GM12878 (cell line): ENCODE data around the gene DLG4. TPM values are rescaled to one million over a fixed set of nuclear protein-coding genes. Genes with fewer than 3 reads are reported as not detected.

ENCODE experiments used
- ATAC-seq: fragments of 200-7000 bp; cut with Tn5 transposase; 3 replicates; pipeline ENCODE4 v1.9.1; 2020; ENCODE audit warnings: mild to moderate bottlenecking, moderate library complexity
- BruUV-seq: library from RNA; stranded (reverse); fragments of 400-500 nt; replicated peaks from 2 replicates; lab custom pipeline; 2021; lab: Mats Ljungman, UMichigan
- CTCF ChIA-PET: fragments of 300-600 bp; sonication (Branson Sonifier 250); formaldehyde crosslinking; extraction: SDS; loops from one replicate; lab custom pipeline; 2021; ENCODE audit warnings: inconsistent platforms; lab: Yijun Ruan, JAX
- POLR2A ChIA-PET: fragments of 350-600 bp; formaldehyde crosslinking; extraction: SDS; loops from one replicate; lab custom pipeline; 2021; ENCODE audit warnings: inconsistent platforms; lab: Charles Lee
- RAD21 ChIA-PET: fragments of 300-600 bp; sonication (Branson Sonifier 250); formaldehyde crosslinking; loops from one replicate; lab custom pipeline; 2023; ENCODE audit warnings: antibody characterized with exemption; ENCODE audit not compliant: unreplicated experiment; lab: Charles Lee
- SMC1A ChIA-PET: fragments of 300-600 bp; sonication (Branson Sonifier 250); formaldehyde crosslinking; loops from one replicate; lab custom pipeline; 2023; ENCODE audit not compliant: unreplicated experiment, uncharacterized antibody; lab: Charles Lee
- DNase-seq: peaks from one replicate; pipeline ENCODE4 v3.0.0-alpha.2; 2011; ENCODE audit warnings: low read depth, low spot score
- FAIRE-seq: peaks from 3 replicates; lab custom pipeline; 2011; peaks lifted over from hg19 to GRCh38; lab: Jason Lieb, UNC
- H2AFZ ChIP-seq: 2 replicates; pipeline ENCODE4 v1.6.0; 2011; ENCODE audit warnings: low read depth, low read length, control low read depth; ENCODE audit not compliant: control insufficient read depth
- H3K27ac ChIP-seq: 2 replicates; pipeline ENCODE4 v1.5.1; 2011; ENCODE audit warnings: control low read depth; ENCODE audit not compliant: control insufficient read depth, insufficient read depth
- H3K27me3 ChIP-seq, 2 experiments: replicated peaks in 1 of 2; 2 replicates each; pipeline versions ENCODE4 v1.6.0 to v1.6.1; 2011; ENCODE audit warnings: low read length in 1 of 2; ENCODE audit not compliant: control insufficient read depth in 2 of 2, insufficient read depth in 2 of 2
- H3K36me3 ChIP-seq, 2 experiments: 2 replicates each; pipeline ENCODE4 v1.5.1; 2011; ENCODE audit warnings: low read length in 1 of 2; ENCODE audit not compliant: control insufficient read depth in 2 of 2, insufficient read depth in 2 of 2
- H3K4me1 ChIP-seq: 2 replicates; pipeline ENCODE4 v1.6.1; 2011; ENCODE audit warnings: mild to moderate bottlenecking, low read length, moderate library complexity, mixed read lengths; ENCODE audit not compliant: control insufficient read depth, insufficient read depth
- H3K4me2 ChIP-seq: 2 replicates; pipeline ENCODE4 v1.6.0; 2011; ENCODE audit warnings: control low read depth; ENCODE audit not compliant: control insufficient read depth, insufficient read depth
- H3K4me3 ChIP-seq: fragments of 200-600 bp; sonication (generic); 2 replicates; pipeline ENCODE4 v1.5.1; 2016
- H3K79me2 ChIP-seq: 2 replicates; pipeline ENCODE4 v1.6.0; 2011; ENCODE audit warnings: low read length; ENCODE audit not compliant: control insufficient read depth, insufficient read depth
- H3K9ac ChIP-seq: 2 replicates; pipeline ENCODE4 v1.8.0; 2011; ENCODE audit warnings: low read length, control low read depth, mixed read lengths; ENCODE audit not compliant: control insufficient read depth, insufficient read depth
- H3K9me3 ChIP-seq: replicated peaks from 3 replicates; pipeline ENCODE4 v1.5.1; 2011; ENCODE audit warnings: mild to moderate bottlenecking, low read length; ENCODE audit not compliant: control insufficient read depth, insufficient read depth
- H4K20me1 ChIP-seq: 2 replicates; pipeline ENCODE4 v1.6.0; 2011; ENCODE audit not compliant: control insufficient read depth, insufficient read depth
- ATF7 ChIP-seq: fragments of 450-650 bp; IDR thresholded peaks from 2 replicates; pipeline ENCODE4 v1.6.1; 2016; ENCODE audit warnings: low read depth, mild to moderate bottlenecking
- BACH1 ChIP-seq: fragments of 450-650 bp; IDR thresholded peaks from 2 replicates; pipeline ENCODE4 v1.6.1; 2017; ENCODE audit warnings: mild to moderate bottlenecking, borderline replicate concordance
- CBX3 ChIP-seq: fragments of 200-600 bp; sonication (generic); IDR thresholded peaks from 2 replicates; pipeline ENCODE4 v1.6.1; 2016; ENCODE audit warnings: low read depth, borderline replicate concordance
- DPF2 ChIP-seq: fragments of 450-650 bp; IDR thresholded peaks from 2 replicates; pipeline ENCODE4 v1.6.1; 2017; ENCODE audit warnings: mild to moderate bottlenecking
- EGR1 ChIP-seq, 2 experiments: IDR thresholded peaks; 1 replicate in 1 of 2; 2 replicates in 1 of 2; pipeline ENCODE4 v1.6.1; 2011 to 2012; ENCODE audit warnings: low read depth in 2 of 2, low read length in 2 of 2, borderline replicate concordance in 1 of 2, mild to moderate bottlenecking in 1 of 2, moderate library complexity in 1 of 2
- EP300 ChIP-seq, 2 experiments: fragments of 150-350 bp in 1 of 2; IDR thresholded peaks; 2 replicates each; pipeline ENCODE4 v1.6.1; 2011 to 2012; ENCODE audit warnings: low read depth in 2 of 2, low read length in 2 of 2, borderline replicate concordance in 1 of 2, improper control_type of control experiment in 1 of 2, inconsistent platforms in 1 of 2; ENCODE audit not compliant: control insufficient read depth in 1 of 2
- GATAD2B ChIP-seq: fragments of 450-650 bp; conservative IDR thresholded peaks from 2 replicates; pipeline ENCODE4 v1.6.1; 2017; ENCODE audit warnings: low read depth, mild to moderate bottlenecking, moderate library complexity
- MEF2A ChIP-seq: IDR thresholded peaks from 2 replicates; pipeline ENCODE4 v1.6.1; 2011; ENCODE audit warnings: low read depth, mild to moderate bottlenecking, low read length, moderate library complexity; ENCODE audit not compliant: insufficient read depth
- MXI1 ChIP-seq: fragments of 150-350 bp; IDR thresholded peaks from 2 replicates; pipeline ENCODE4 v1.6.1; 2011; ENCODE audit warnings: low read depth, mild to moderate bottlenecking, inconsistent platforms, low read length, improper control_type of control experiment
- NFYB ChIP-seq: IDR thresholded peaks from 2 replicates; pipeline ENCODE4 v1.6.1; 2011; ENCODE audit warnings: low read depth, mild to moderate bottlenecking, low read length, improper control_type of control experiment, moderate library complexity; ENCODE audit not compliant: insufficient read depth
- NR2F1 ChIP-seq: fragments of 450-650 bp; conservative IDR thresholded peaks from 2 replicates; pipeline ENCODE4 v1.6.1; 2017; ENCODE audit warnings: mild to moderate bottlenecking
- POLR2AphosphoS2 ChIP-seq: IDR thresholded peaks from 2 replicates; pipeline ENCODE4 v1.6.1; 2011; ENCODE audit warnings: low read depth, mild to moderate bottlenecking, low read length, improper control_type of control experiment, moderate library complexity
- RCOR1 ChIP-seq: conservative IDR thresholded peaks from 2 replicates; pipeline ENCODE4 v1.6.1; 2012; ENCODE audit warnings: low read depth, low read length, improper control_type of control experiment
- SMC3 ChIP-seq: IDR thresholded peaks from 2 replicates; pipeline ENCODE4 v1.6.1; 2011; ENCODE audit warnings: low read length, improper control_type of control experiment, borderline replicate concordance
- SP1 ChIP-seq: IDR thresholded peaks from one replicate; pipeline ENCODE4 v1.6.1; 2011; ENCODE audit warnings: low read depth, low read length
- SPI1 ChIP-seq: IDR thresholded peaks from 2 replicates; pipeline ENCODE4 v1.6.1; 2011; ENCODE audit warnings: low read depth, mild to moderate bottlenecking, low read length, moderate library complexity, borderline replicate concordance; ENCODE audit not compliant: insufficient read depth
- WGBS: methylation state at CpG from one replicate; pipeline ENCODE4 v1.1.6; 2016; ENCODE audit warnings: low lambda C conversion rate; ENCODE audit not compliant: insufficient replicate concordance, insufficient coverage; ENCODE audit errors: missing lambda C conversion rate; 5-methylcytosine and 5-hydroxymethylcytosine counted together
- in situ Hi-C: fragments of 300-500 bp; cut with MboI; formaldehyde crosslinking; loops from 9 replicates; pipeline ENCODE4 v1.14.3; 2018; ENCODE audit warnings: mixed read lengths
- intact Hi-C: fragments of 100-400 bp; cut with micrococcal nuclease; formaldehyde crosslinking; loops from one replicate; pipeline ENCODE4 v1.14.2; 2022; ENCODE audit not compliant: unreplicated experiment
- polyA plus RNA-seq, 11 experiments: library from polyadenylated mRNA; depleted of rRNA in 4 of 11; unstranded in 6 of 11; stranded (reverse) in 5 of 11; fragments of >200 nt; fragmentation: Nextera tagmentation in 4 of 11; fragmentation: Illumina TruSeq in 1 of 11; extraction: Ambion mirVana in 4 of 11; extraction: Trizol in 1 of 11; gene quantifications; 1 replicate in 1 of 11; 2 replicates in 10 of 11; pipeline versions ENCODE4 v1.2.1 to v1.2.3, GENCODE V29; 2011 to 2016; ENCODE audit warnings: inconsistent platforms in 2 of 11, missing spikeins in 2 of 11, low read depth in 1 of 11
- total RNA-seq, 4 experiments: library from RNA; depleted of rRNA in 3 of 4; stranded (reverse); fragments of >200 nt in 3 of 4; fragmentation: Illumina TruSeq in 1 of 4; extraction: Trizol in 1 of 4; gene quantifications; 2 replicates each; pipeline versions ENCODE4 v1.2.1 to v1.2.3, GENCODE V29; 2013 to 2021

DLG4 gene
- total and polyA plus RNA-seq, 10 of the 15 experiments (the other 5 are each of a cell fraction or from before 2014, with no cell fraction given), result 0.07 to 4.1 (median 1.3) TPM

- 34% methylated on average over 6 of the region's 6 CpGs for WGBS
- no TSS peak for BruUV-seq
- ChIA-PET CTCF (interaction anchor here (0.5 to 6.0 kb wide), 4 partner anchors 17 to 191 kb away, joined by 3 to 70 read pairs (median 7); partner anchors contain the start of genes ACADVL and DLG4), RAD21 (interaction anchor here (1.2 to 6.3 kb wide), 4 partner anchors 12 to 114 kb away, joined by 3 to 51 read pairs (median 6); partner anchors contain the start of genes ACADVL, CTDNEP1, DLG4 and ELP5), POLR2A (interaction anchor here (0.8 to 7.3 kb wide), 5 partner anchors 13 to 199 kb away, joined by 3 to 99 read pairs (median 3); partner anchors contain the start of genes ACADVL, CTDNEP1, DLG4 and ELP5), SMC1A (interaction anchor here (1.1 to 2.0 kb wide), 2 partner anchors 16 to 18 kb away, joined by 3 to 4 read pairs; partner anchors contain the start of genes ACADVL and DLG4)
- H3K4me3 ChIP-seq, result peak overlapping the region; percentile 70
- TF ChIP-seq SPI1 (no peak), SMC3 (no peak), MXI1 (no peak), CBX3 (no peak), NR2F1 (no peak), MEF2A (no peak), EP300 (IDR thresholded peaks at IDR 0.05; ENCODE audit: borderline replicate concordance in 1 of 2, control insufficient read depth in 1 of 2, low read depth in 2 of 2, low read length in 2 of 2) (no peak), SP1 (no peak), DPF2 (no peak), NFYB (no peak), RCOR1 (no peak), EGR1 (IDR thresholded peaks at IDR 0.05; ENCODE audit: borderline replicate concordance in 1 of 2, low read depth in 2 of 2, low read length in 2 of 2) (no peak), GATAD2B (no peak), ATF7 (no peak), BACH1 (no peak; the same call in 1 of the 2 replicates), POLR2AphosphoS2 (no peak)
- H4K20me1 ChIP-seq, result no peaks in the 10 kb centered on the region
- intact Hi-C loops (no loop called here), in situ Hi-C loops (no loop called here)
- peak overlapping the region; percentile 49 for H3K4me2 ChIP-seq
- H3K79me2 ChIP-seq, result peaks cover 66% of the 10 kb centered on the region
- peak overlapping the region; percentile 70; the same call in 1 of the 2 replicates for H3K9ac ChIP-seq
- FAIRE-seq (no peak), DNase-seq (no peak), ATAC-seq (no peak)
- peak overlapping the region; percentile 74; the same call in 1 of the 2 replicates for H3K27ac ChIP-seq
- no peaks in the 10 kb centered on the region for H3K27me3 ChIP-seq
- peaks cover 29% of the 10 kb centered on the region for H3K4me1 ChIP-seq
- peaks cover 6 to 14% of the 10 kb centered on the region in 2 experiments for H3K36me3 ChIP-seq
- H3K9me3 ChIP-seq, result no peaks in the 10 kb centered on the region
- H2AFZ ChIP-seq, result no peak overlapping the region
Observed at GRCh38 chr17:7237266-7237760, 17.7 kb upstream of the DLG4 start.
